Fibroblast of lung (primary cell): ENCODE data around the gene HSPA9.

Experiments
- EZH2 ChIP-seq: IDR thresholded peaks from 2 replicates; pipeline ENCODE4 v1.5.1; 2012; ENCODE audit warnings: low read length, control low read depth, mild to moderate bottlenecking; ENCODE audit errors: missing control alignments
- TF ChIP-seq, protein P1 (sequence below), 2 donors: IDR thresholded peaks in 1 of 2; conservative IDR thresholded peaks in 1 of 2; 1 replicate in 1 of 2; 2 replicates in 1 of 2; pipeline ENCODE4 v1.5.1; 2011 to 2012; ENCODE audit warnings: low read length in 2 of 2, control low read depth in 1 of 2, inconsistent platforms in 1 of 2, low read depth in 1 of 2, mild to moderate bottlenecking in 1 of 2

DNA sequence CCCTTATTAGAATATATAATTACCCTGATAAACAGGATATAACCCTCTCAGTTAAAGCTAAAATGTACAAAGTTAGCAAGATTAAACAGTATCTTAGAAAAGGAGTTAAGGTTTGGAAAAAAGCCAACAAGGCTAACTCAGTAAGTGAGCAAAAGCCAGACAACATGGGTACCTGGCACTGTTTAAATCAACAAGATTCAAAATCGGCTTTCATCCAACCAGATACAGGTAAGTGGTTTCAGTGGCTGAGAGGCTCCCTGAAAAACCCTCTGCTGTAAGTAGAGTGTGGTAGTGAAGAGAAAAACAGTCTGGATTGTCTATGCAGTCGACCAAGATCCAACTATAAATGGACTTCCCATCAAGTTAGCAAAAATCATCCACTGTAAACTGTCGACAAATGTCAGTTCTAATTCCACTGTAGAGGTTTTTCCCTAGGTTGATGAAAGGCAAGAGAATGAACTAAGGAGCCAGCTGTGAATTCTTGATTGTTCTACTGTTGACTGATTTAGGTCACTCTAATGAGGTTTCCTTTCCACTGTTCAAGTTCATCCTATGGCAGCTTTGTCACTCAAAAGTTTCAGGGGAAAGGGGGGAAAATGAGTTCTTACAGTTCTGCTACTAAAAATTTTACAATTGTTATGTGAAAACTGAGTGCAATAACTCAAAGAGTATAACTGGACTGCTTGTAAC lies 59.5 kb downstream of the HSPA9 start:
- TF ChIP-seq, protein P1, sequence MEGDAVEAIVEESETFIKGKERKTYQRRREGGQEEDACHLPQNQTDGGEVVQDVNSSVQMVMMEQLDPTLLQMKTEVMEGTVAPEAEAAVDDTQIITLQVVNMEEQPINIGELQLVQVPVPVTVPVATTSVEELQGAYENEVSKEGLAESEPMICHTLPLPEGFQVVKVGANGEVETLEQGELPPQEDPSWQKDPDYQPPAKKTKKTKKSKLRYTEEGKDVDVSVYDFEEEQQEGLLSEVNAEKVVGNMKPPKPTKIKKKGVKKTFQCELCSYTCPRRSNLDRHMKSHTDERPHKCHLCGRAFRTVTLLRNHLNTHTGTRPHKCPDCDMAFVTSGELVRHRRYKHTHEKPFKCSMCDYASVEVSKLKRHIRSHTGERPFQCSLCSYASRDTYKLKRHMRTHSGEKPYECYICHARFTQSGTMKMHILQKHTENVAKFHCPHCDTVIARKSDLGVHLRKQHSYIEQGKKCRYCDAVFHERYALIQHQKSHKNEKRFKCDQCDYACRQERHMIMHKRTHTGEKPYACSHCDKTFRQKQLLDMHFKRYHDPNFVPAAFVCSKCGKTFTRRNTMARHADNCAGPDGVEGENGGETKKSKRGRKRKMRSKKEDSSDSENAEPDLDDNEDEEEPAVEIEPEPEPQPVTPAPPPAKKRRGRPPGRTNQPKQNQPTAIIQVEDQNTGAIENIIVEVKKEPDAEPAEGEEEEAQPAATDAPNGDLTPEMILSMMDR (conservative IDR thresholded peaks at IDR 0.05 in 1 of 2, IDR thresholded peaks at IDR 0.05 in 1 of 2; ENCODE audit: low read depth in 1 of 2, low read length in 2 of 2), result no peak
- TF ChIP-seq EZH2, result no peak
